GM21717 (cell line): ENCODE measurements around the gene CYB561D1.

Experiments used
- ATAC-seq: cut with Tn5 transposase; IDR thresholded peaks from one replicate; pipeline ENCODE4 v1.9.1; 2021; ENCODE audit warnings: mild to moderate bottlenecking, moderate library complexity; ENCODE audit not compliant: unreplicated experiment

Gene CYB561D1

GRCh38 chr1:109479901-109480300, 14.0 kb upstream of the CYB561D1 start:
- no peak for ATAC-seq

- no peak for ATAC-seq
Observed at GRCh38 chr1:109481646-109482045, 12.2 kb upstream of the CYB561D1 start.

GRCh38 chr1:109482242-109482641, 11.7 kb upstream of the CYB561D1 start:
- ATAC-seq = no peak

- peak; percentile 13 for ATAC-seq
Observed at GRCh38 chr1:109482791-109483671, 10.9 kb upstream of the CYB561D1 start.

- ATAC-seq = peak; percentile 70
Observed at GRCh38 chr1:109483672-109484518, 10.0 kb upstream of the CYB561D1 start, which contains the start of gene ATXN7L2. TSS of gene ATXN7L2 (plus strand) at chr1:109483905. CDS start at chr1:109483954, 49 bp downstream.

- ATAC-seq = no peak
Observed at GRCh38 chr1:109484519-109484975, 9.3 kb upstream of the CYB561D1 start.

- ATAC-seq = no peak
Observed at GRCh38 chr1:109485001-109485400, 8.9 kb upstream of the CYB561D1 start.

GRCh38 chr1:109487261-109487660, 6.6 kb upstream of the CYB561D1 start:
- ATAC-seq = no peak

- no peak for ATAC-seq
Observed at GRCh38 chr1:109488201-109488600, 5.7 kb upstream of the CYB561D1 start.

GRCh38 chr1:109488696-109489095, 5.2 kb upstream of the CYB561D1 start:
- ATAC-seq = no peak

- no peak for ATAC-seq
Observed at GRCh38 chr1:109490029-109490933, 3.6 kb upstream of the CYB561D1 start.

- ATAC-seq = no peak
Observed at GRCh38 chr1:109490934-109491302, 3.0 kb upstream of the CYB561D1 start.

- no peak for ATAC-seq
Observed at GRCh38 chr1:109491372-109491771, 2.5 kb upstream of the CYB561D1 start.

GRCh38 chr1:109492779-109493178, 1.1 kb upstream of the CYB561D1 start:
- no peak for ATAC-seq

- no peak for ATAC-seq
Observed at GRCh38 chr1:109493227-109493626, 667 bp upstream of the CYB561D1 start.

- ATAC-seq = no peak
Observed at GRCh38 chr1:109495738-109496137, 1.8 kb downstream of the CYB561D1 start.

- no peak for ATAC-seq
Observed at GRCh38 chr1:109497449-109498160, 3.7 kb downstream of the CYB561D1 start.

- ATAC-seq = no peak
Observed at GRCh38 chr1:109498161-109498801, 4.4 kb downstream of the CYB561D1 start.

- ATAC-seq = no peak
Observed at GRCh38 chr1:109499081-109499480, 5.2 kb downstream of the CYB561D1 start.
